Psoas muscle (tissue), 8 donors: ENCODE measurements around the gene SLC24A4. TPM values are rescaled to one million over a fixed set of nuclear protein-coding genes. Genes with fewer than 3 reads are reported as not detected.

ENCODE experiments used
- ATAC-seq, 4 donors: fragments of 200-7000 bp; cut with Tn5 transposase; one replicate each; pipeline ENCODE4 v1.9.1; 2020; ENCODE audit warnings: moderate library complexity in 3 of 4, mild to moderate bottlenecking in 2 of 4
- DNase-seq, 2 donors: peaks; one replicate each; pipeline ENCODE4 v3.0.0-alpha.2; 2020
- H3K27ac ChIP-seq: fragments of 200-600 bp; one replicate; pipeline ENCODE4 v1.8.0; 2022
- H3K27me3 ChIP-seq, 3 donors: fragments of 200-600 bp in 1 of 3; one replicate each; pipeline versions ENCODE4 v1.6.1 to v1.8.0; 2013 to 2022; ENCODE audit warnings: low read length in 2 of 3, mild to moderate bottlenecking in 2 of 3, moderate library complexity in 1 of 3; ENCODE audit not compliant: insufficient read depth in 3 of 3
- H3K36me3 ChIP-seq, 2 donors: fragments of 200-600 bp in 1 of 2; one replicate each; pipeline versions ENCODE4 v1.6.1 to v1.8.0; 2013 to 2022; ENCODE audit warnings: low read depth in 1 of 2, mild to moderate bottlenecking in 1 of 2, moderate library complexity in 1 of 2; ENCODE audit not compliant: insufficient read depth in 1 of 2
- H3K4me1 ChIP-seq: fragments of 200-600 bp; one replicate; pipeline ENCODE4 v1.8.0; 2022
- H3K4me3 ChIP-seq: fragments of 200-600 bp; one replicate; pipeline ENCODE4 v1.8.0; 2022; ENCODE audit warnings: mild to moderate bottlenecking
- H3K9me3 ChIP-seq: fragments of 200-600 bp; one replicate; pipeline ENCODE4 v1.8.0; 2022
- WGBS, 3 donors: extraction: QIAGEN DNeasy Blood & Tissue Kit; methylation state at CpG; one replicate each; pipeline versions ENCODE4 v1.1.6 to v1.1.7; 2013; 5-methylcytosine and 5-hydroxymethylcytosine counted together
- intact Hi-C, 2 donors: fragments of 100-400 bp; cut with DNase I; formaldehyde crosslinking; loops; one replicate each; pipeline versions ENCODE4 v1.11.0 to v1.14.2; 2022
- polyA plus RNA-seq, 3 donors: library from polyadenylated mRNA; stranded (reverse); fragments of 200-250 nt; gene quantifications; one replicate each; pipeline ENCODE4 v1.2.3, GENCODE V29; 2013
- total RNA-seq, 4 donors: library from RNA; stranded (reverse); fragmentation: NEBNext Ultra II Directional in 2 of 4; extraction: Animal tissue kit (Norgen Biotek cat#: 25700) in 2 of 4; gene quantifications; one replicate each; pipeline versions ENCODE4 v1.2.1 to v1.2.4, GENCODE V29; 2021 to 2023
- TF ChIP-seq, protein P1 (sequence below): fragments of 200-600 bp; IDR thresholded peaks from one replicate; pipeline ENCODE4 v1.8.0; 2022; ENCODE audit warnings: antibody characterized with exemption
- donor health status: healthy with polysubstance abuse.
- donor health status: DM: no; HTN: no; CAD: no; lungs with moderate emphysema.
- donor health status: Bipolar disorder and iron deficiency.
- donor health status: healthy.
- donor health status: DM: yes; HTN: yes; CAD: no.
- donor health status: DM: no; HTN: no; CAD: no.
- donor health status: DM: no; HTN: no; CAD: no.
- donor health status: DM: yes; HTN: yes; CAD: no.

SLC24A4 gene
- total and polyA plus RNA-seq, 7 donors: 0.21 to 2.3 (median 0.34) TPM

DNA sequence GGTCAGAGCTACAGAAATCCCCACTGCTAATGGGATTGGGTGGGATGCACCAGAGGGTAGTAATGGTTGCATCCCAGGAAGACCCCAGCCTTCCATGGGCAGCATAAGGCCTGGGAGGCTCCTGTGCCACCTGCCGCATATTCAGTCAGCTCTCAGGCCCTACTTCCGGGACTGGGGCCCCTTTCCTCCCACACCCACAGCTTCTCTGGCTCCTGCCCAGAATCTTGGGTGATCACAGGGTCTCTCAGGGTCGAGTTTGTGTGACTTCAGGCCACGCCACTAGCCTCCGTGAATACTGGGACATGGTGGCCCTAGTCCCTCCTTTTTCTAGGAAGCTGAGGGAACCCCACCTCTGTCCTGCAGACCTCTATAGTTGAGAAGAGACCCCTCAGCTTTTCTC, 123.8 kb downstream of the SLC24A4 start:
- TF ChIP-seq, protein P1, sequence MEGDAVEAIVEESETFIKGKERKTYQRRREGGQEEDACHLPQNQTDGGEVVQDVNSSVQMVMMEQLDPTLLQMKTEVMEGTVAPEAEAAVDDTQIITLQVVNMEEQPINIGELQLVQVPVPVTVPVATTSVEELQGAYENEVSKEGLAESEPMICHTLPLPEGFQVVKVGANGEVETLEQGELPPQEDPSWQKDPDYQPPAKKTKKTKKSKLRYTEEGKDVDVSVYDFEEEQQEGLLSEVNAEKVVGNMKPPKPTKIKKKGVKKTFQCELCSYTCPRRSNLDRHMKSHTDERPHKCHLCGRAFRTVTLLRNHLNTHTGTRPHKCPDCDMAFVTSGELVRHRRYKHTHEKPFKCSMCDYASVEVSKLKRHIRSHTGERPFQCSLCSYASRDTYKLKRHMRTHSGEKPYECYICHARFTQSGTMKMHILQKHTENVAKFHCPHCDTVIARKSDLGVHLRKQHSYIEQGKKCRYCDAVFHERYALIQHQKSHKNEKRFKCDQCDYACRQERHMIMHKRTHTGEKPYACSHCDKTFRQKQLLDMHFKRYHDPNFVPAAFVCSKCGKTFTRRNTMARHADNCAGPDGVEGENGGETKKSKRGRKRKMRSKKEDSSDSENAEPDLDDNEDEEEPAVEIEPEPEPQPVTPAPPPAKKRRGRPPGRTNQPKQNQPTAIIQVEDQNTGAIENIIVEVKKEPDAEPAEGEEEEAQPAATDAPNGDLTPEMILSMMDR: no peak
- H3K4me1 ChIP-seq: no peaks in the 10 kb centered on the region
- intact Hi-C loops: no loop called here

DNA sequence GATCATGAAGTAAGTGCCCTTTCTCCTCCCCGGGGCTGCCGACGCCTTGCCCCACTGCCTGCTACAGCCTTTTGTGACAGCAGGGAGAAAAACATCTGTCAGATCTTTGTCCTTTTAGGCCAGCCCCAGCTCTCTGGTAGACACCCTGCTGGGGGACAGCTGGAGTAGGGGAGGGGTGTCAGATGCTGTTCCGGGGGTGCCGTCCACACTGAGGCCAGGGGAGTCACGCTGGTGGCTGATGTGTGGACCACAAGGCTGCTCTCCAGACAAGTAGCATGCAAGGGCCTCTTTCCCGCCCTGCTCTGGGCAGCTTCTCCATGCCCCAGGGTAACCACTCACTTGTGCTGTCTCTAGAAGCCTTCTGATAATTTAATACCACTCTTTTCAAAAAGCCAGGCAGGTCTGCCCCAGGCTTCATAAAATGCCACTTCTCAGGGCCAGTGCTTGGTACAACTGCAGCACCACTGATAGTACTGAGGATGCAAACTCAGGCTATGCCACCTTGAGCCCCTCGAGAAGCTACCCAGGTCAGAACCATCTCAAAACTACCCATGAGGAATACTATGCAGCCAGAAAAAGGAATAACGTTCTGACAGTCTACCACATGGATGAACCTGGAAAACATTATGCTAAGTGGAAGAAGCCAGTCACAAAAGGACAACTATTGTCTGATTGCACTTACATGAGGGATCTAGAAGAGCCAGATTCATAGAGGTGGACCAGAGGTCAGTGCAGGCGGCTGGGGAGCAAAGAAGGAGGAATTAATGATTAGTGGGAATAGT, 124.6 kb downstream of the SLC24A4 start:
- intact Hi-C loops: no loop called here
- Histone ChIP-seq H3K4me3 (no peak overlapping the region), H3K9me3 (peaks cover 7% of the 10 kb centered on the region), H3K4me1 (no peaks in the 10 kb centered on the region), H3K27ac (no peak overlapping the region), H3K36me3 (no peaks in the 10 kb centered on the region), H3K27me3 (no peaks in the 10 kb centered on the region)
- ATAC-seq: no peak
- WGBS, 3 donors: 77 to 82% (median 82%) methylated on average over 10 of the region's 10 CpGs
- no peak for DNase-seq
- TF ChIP-seq, protein P1: no peak

More for the DNA sequence above, 123.8 kb downstream of the SLC24A4 start:
- WGBS, 3 donors: 71 to 73% (median 72%) methylated on average over 5 of the region's 5 CpGs
- ATAC-seq: no peak
- DNase-seq: no peak
- Histone ChIP-seq H3K27ac (no peak overlapping the region), H3K27me3 (no peaks in the 10 kb centered on the region), H3K9me3 (peaks cover 7% of the 10 kb centered on the region), H3K36me3 (no peaks in the 10 kb centered on the region), H3K4me3 (no peak overlapping the region)

- DNase-seq (no peak), ATAC-seq (no peak)
- Histone ChIP-seq H3K27ac (no peak overlapping the region), H3K9me3 (peaks cover 7% of the 10 kb centered on the region), H3K36me3 (no peaks in the 10 kb centered on the region), H3K4me1 (no peaks in the 10 kb centered on the region), H3K27me3 (no peaks in the 10 kb centered on the region), H3K4me3 (no peak overlapping the region)
- WGBS, 3 donors: 89 to 97% (median 92%) methylated on average over 6 of the region's 6 CpGs
- intact Hi-C loops: no loop called here
- TF ChIP-seq, protein P1: no peak
Observed at GRCh38 chr14:92448786-92449185, 125.8 kb downstream of the SLC24A4 start.

GRCh38 chr14:92449404-92450181, 126.6 kb downstream of the SLC24A4 start:
- DNase-seq (no peak), ATAC-seq (no peak)
- H3K9me3 ChIP-seq: peaks cover 7% of the 10 kb centered on the region
- WGBS, 3 donors: 71 to 83% (median 74%) methylated on average over 20 of the region's 20 CpGs
- no peaks in the 10 kb centered on the region for H3K27me3 ChIP-seq
- TF ChIP-seq, protein P1: no peak
- no peak overlapping the region for H3K4me3 ChIP-seq
- intact Hi-C loops: no loop called here
- H3K36me3 ChIP-seq: no peaks in the 10 kb centered on the region
- H3K4me1 ChIP-seq: no peaks in the 10 kb centered on the region
- H3K27ac ChIP-seq: no peak overlapping the region
